Endothelial cell of umbilical vein (primary cell): ENCODE measurements around the gene TP53BP1.

Experiments used
- EZH2 ChIP-seq: IDR thresholded peaks from 2 replicates; pipeline ENCODE4 v1.6.1; 2012; ENCODE audit warnings: borderline replicate concordance, low read depth, mild to moderate bottlenecking, moderate library complexity, low read length, inconsistent platforms; ENCODE audit not compliant: severe bottlenecking
- GATA2 ChIP-seq: IDR thresholded peaks from 2 replicates; pipeline ENCODE4 v1.7.0; 2011; ENCODE audit warnings: low read depth, mild to moderate bottlenecking, moderate library complexity, mixed read lengths, low read length; ENCODE audit not compliant: insufficient read length, insufficient read depth
- JUN ChIP-seq: IDR thresholded peaks from 2 replicates; pipeline ENCODE4 v1.6.1; 2011; ENCODE audit warnings: borderline replicate concordance, low read depth; ENCODE audit not compliant: insufficient read length, insufficient read depth
- MYC ChIP-seq: IDR thresholded peaks from one replicate; pipeline ENCODE4 v1.6.1; 2011; ENCODE audit warnings: mild to moderate bottlenecking, low read depth, low read length
- POLR2A ChIP-seq: IDR thresholded peaks from 2 replicates; pipeline ENCODE4 v1.6.1; 2012; ENCODE audit warnings: low read depth, mild to moderate bottlenecking, control low read depth, low read length
- POLR2AphosphoS5 ChIP-seq: IDR thresholded peaks from 2 replicates; pipeline ENCODE4 v1.6.1; 2012; ENCODE audit warnings: low read depth, mild to moderate bottlenecking, control low read depth, low read length, moderate library complexity; ENCODE audit not compliant: insufficient read depth
- TF ChIP-seq, protein P1 (sequence below), 2 donors: IDR thresholded peaks; 1 replicate in 1 of 2; 2 replicates in 1 of 2; pipeline ENCODE4 v1.5.1; 2011; ENCODE audit warnings: low read length in 2 of 2, mild to moderate bottlenecking in 2 of 2, moderate library complexity in 2 of 2, control low read depth in 1 of 2, inconsistent platforms in 1 of 2, low read depth in 1 of 2; ENCODE audit not compliant: insufficient read depth in 1 of 2; ENCODE audit errors: extremely low read depth in 1 of 2
- TF ChIP-seq, protein P2 (sequence below): IDR thresholded peaks from 2 replicates; pipeline ENCODE4 v1.6.1; 2011; ENCODE audit not compliant: insufficient read depth, insufficient read length

DNA sequence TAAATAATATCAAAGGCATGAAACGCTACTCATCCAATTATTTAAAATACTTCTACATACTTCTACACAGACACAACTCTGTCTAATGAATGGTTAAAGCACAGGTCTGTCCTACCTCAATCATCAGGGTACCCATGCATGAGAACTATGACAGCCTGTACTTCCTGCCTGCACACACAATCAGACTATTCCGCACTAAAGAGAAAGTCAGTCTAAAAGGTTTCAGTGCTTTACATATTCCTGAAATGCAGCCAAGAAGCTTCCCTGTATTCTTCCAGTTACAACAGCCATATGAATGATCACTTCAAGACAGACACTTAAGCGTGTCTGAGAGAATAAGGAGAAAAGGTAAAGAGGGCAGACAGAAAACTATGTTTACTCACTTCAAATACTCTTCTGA, 63.3 kb downstream of the TP53BP1 start:
- TF ChIP-seq POLR2A: no peak
- TF ChIP-seq, protein P1, sequence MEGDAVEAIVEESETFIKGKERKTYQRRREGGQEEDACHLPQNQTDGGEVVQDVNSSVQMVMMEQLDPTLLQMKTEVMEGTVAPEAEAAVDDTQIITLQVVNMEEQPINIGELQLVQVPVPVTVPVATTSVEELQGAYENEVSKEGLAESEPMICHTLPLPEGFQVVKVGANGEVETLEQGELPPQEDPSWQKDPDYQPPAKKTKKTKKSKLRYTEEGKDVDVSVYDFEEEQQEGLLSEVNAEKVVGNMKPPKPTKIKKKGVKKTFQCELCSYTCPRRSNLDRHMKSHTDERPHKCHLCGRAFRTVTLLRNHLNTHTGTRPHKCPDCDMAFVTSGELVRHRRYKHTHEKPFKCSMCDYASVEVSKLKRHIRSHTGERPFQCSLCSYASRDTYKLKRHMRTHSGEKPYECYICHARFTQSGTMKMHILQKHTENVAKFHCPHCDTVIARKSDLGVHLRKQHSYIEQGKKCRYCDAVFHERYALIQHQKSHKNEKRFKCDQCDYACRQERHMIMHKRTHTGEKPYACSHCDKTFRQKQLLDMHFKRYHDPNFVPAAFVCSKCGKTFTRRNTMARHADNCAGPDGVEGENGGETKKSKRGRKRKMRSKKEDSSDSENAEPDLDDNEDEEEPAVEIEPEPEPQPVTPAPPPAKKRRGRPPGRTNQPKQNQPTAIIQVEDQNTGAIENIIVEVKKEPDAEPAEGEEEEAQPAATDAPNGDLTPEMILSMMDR (IDR thresholded peaks at IDR 0.05; ENCODE audit: extremely low read depth in 1 of 2, insufficient read depth in 1 of 2, low read depth in 1 of 2, low read length in 2 of 2): no peak
- no peak for TF ChIP-seq POLR2AphosphoS5
- no peak for TF ChIP-seq EZH2
- TF ChIP-seq GATA2: no peak
- no peak for TF ChIP-seq JUN
- TF ChIP-seq, protein P2, sequence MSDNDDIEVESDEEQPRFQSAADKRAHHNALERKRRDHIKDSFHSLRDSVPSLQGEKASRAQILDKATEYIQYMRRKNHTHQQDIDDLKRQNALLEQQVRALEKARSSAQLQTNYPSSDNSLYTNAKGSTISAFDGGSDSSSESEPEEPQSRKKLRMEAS: no peak
- no peak for TF ChIP-seq MYC
